ENCODE data around the gene ITGB4.
"Not testable (repeated sequence)": the region's sequence is repeated elsewhere in the genome, so short reads cannot be mapped to it uniquely, and the experiment has no call there.

The ITGB4 gene

DNA sequence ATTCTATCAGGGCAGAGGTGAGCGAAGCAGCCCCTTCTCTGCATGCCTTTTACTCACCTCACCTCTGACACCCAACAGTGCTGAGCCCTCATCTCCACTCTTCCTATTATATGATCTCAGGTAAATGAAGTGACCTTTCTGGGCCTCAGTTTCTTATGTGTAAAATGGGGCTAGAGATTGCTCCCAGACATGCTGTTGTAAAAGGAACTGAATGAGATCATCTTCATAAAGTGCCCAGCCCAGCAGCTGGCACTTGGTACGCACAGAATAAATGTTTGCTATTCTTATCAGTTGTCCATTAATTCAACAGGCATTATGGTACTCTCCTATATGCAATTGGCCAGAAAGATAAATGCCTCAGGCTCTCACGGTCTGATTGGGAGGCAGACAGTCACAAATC lies 48.3 kb downstream of the ITGB4 start:
- DNase-seq (ENCODE audit: low read depth, low spot score): no peak

DNA sequence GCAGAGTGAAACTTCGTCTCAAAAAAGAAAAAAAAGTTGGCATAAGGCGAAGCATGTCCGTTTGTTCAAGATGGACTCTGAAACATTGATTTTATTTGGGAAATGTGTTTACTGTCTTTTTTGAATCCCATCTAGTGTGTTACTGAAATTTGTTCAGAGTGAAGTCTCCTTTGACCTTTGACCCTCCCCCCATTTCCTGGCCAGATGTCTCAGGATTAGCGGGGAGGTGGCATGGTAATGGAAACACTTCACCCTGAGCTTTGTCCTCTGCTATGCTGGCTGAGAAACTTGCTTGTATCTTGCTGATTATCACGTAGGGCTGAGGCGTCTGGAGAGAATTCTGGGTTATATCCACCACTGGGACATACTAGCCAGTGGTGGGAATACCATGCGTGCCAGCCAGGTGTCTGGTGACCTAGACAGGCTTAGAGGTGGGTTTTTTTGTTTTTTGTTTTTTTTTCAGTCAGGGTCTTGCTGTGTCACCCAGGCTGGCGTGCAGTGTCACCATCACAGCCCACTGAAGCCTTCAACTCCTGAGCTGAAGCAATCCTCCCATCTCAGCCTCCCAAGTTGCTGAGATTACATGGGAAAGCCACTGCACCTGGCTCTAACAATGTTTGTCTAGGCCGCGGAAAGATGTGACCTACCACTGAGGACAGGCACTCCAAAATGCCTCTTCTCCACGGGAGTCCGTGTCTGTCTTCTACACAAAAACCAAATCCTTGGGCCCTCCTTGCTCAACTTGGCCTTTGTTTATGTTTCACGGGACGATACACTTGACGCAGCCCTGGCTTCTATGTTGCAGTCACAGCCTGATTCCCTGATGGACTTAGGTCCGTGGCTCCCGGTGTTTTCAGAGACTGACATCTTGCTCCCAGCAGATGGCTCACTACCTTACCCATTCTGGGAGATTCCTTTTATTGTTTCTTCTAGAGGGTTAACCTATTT lies 50.3 kb downstream of the ITGB4 start:
- DNase-seq (ENCODE audit: low read depth, low spot score): no peak

DNA sequence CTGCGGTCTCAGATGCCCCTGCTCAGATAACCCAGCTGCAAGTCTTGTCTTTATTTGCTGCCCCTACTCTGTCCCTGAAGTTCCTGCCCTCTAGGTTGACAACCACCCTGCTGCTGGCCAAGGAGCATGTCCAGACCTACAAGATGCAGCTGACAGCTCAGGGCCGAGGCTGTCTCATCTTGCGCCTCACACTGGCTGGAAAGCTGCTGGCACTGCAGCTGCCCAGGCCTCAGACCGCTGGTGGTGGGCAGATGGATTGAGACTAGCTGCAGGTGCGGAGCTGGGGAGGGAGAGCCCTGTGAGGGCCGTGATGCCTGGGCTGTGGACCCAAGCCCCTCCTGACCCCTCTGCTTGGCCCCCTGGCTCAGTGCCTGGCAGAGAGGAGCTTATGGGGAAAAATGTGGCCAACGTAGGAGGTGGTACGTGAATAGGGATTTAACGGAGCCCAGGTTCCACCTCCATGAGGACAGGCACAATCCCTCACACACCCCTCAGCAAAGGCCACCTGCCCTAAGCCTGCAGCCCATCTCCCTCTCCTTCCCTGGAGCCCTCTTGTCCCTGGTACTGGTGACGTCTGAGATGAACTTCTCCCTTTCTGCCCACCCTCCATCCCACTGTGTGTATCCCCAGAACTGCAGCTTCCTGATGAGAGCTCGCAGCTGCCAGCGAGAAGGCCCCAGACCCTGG lies 52.0 kb downstream of the ITGB4 start:
- DNase-seq (ENCODE audit: low read depth, low spot score): no peak

DNA sequence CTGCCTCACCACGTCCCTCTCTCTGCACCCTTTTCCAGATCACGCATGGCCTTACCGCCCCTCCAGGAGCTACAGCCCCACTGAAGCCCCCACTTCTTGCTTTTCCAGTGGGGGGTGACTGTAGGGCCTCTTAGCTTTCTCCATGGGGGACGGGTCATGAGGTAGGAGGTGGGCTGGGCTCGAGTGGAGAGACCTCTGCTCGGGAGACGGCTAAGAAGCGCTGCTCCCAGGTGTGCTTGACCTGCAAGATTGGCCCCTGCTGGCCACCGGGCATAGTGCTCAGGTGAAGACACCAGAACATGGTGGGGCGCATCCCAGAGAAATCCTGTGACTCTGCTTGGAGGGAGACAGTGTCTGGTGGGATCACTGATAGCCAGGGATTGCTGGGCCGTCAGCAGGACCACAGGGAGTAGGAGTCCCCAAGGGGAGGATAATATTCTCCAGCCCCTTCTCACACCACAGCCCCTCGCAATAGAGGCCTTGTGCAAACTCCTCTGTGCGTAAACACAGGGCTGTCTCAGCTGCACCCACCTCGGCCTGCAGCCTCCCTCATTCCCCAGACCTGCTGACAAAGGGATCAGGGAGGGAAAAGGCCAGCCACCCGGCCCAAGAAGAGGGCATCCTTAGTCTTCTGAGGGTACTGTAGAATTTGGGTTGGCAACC lies 52.7 kb downstream of the ITGB4 start:
- DNase-seq (ENCODE audit: low read depth, low spot score): no peak

DNA sequence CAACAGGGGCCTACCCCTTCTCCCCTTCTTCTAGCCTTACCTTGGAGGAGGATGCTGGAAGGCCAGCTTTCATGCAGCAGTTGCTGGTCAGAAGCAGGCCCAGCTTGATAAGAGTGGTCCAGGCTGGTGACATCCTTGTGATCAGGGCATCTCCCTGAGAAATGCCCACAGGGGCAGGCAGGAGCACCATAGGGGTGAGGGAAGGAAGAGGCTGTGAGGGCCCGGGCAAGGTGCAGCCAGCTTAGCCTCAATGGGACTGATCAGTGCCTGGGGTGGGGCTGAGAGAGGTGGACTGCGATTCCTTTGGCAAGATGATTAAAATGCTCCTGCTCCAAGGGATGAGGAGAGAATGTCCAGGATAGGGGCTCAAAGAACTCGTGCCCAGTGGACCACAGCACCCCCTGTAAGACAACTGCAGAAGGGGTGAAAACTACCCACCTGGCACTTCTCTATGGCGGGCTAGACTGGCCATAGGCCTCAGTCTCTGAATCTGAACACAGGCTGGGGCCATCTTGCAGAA lies 53.3 kb downstream of the ITGB4 start:
- no peak for DNase-seq (ENCODE audit: low read depth, low spot score)

DNA sequence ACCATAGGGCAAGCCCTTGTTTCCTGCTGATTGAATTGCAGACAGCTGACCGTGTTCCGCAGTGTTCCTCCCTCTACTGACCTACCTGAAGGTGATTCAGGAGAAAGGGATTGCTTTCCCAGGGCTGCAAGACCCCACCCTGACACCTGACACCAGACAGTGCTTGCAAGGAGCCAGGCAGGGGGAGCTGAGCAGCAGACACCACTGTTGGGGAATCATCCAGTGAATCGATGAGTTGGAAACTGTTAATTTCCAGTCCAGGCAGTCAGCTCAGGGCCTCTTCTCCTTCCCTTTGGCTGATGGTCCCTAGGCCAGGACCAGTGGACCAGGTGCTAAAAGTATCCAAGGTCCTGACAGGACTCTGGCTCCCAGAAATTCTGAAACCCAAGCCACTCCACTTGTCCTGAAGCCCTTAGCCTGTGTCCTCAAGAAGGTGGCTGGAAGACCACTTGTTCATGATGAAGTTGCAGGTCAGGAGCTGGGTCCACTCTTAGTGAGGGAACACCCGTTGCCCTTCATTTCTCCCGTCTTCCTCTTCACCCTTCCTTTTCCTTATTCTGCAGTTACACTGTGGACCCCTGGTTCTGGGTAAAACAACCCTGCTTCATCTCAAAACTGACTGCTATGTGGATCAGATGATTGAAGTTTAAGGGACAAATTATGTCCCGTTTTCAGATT lies 53.9 kb downstream of the ITGB4 start:
- DNase-seq (ENCODE audit: low read depth, low spot score): no peak

DNA sequence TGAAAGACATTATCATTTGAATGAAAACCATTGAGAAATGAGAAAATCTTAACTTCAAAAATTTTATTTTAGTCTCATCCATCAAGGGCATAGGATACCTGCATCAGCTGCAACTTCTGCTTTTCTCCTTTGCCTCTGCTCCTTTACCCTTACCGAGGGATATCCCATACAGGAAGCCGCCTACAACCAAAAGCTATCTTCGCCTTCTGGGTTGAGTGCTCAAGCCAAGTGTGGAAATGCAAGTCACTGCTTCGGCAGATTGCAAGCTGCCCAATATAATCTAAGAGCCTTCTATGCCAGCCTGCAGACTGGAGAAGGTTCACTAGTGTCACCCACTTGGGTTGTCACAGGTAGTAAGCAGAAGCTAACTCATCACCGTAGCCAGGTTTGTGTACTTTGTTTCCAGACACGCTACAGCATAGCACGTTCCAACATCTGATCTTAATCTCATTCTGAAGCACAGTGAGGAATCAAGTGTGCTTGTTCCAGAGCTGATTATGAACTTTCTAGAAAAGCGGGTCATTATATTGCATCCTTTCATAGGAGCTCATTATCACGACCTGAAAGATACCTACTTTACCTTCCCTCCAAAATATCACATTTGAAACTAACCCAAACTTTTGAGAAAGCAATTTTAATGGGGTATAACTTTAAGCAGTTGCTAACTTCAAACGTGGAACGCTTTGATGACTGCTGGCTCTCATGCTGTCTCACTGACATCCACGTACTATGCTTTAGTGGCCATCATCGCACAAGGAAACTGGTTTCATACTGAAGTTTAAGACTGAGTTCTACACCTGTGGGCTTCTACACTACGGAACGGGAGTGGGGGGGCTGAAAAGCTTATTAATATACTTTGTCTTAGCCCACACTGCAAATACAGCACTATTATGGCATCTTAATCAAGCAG lies 55.4 kb downstream of the ITGB4 start:
- no peak for DNase-seq (ENCODE audit: low read depth, low spot score)

DNA sequence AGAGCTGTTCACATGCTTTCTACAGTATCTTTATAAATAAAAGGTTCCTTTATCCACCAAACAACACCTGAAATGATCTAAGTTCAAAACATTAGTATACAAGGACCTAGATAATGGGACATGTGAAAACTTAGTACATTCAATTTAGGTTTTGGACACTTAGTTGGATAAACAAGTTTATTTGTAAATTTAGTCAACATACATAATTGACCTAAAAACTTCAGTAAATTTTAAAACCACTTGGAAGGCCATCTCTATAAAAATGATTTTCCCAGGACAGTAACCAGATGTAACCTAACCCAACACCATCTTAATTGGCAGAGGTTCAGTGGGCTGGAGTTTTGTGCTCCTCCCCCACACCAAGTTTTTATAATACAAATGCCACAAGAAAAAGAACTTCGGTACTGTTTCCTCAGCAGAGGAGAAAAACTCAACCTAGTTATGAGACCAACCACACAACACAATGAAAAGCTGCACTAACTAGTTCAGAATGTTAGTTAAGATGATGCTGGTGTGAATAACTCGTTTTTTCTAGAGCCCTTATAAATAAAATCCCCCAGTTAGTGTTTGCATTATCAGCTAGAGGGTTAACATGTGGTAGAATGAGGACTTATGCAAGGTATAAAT lies 56.1 kb downstream of the ITGB4 start:
- no peak for DNase-seq (ENCODE audit: low read depth, low spot score)

DNA sequence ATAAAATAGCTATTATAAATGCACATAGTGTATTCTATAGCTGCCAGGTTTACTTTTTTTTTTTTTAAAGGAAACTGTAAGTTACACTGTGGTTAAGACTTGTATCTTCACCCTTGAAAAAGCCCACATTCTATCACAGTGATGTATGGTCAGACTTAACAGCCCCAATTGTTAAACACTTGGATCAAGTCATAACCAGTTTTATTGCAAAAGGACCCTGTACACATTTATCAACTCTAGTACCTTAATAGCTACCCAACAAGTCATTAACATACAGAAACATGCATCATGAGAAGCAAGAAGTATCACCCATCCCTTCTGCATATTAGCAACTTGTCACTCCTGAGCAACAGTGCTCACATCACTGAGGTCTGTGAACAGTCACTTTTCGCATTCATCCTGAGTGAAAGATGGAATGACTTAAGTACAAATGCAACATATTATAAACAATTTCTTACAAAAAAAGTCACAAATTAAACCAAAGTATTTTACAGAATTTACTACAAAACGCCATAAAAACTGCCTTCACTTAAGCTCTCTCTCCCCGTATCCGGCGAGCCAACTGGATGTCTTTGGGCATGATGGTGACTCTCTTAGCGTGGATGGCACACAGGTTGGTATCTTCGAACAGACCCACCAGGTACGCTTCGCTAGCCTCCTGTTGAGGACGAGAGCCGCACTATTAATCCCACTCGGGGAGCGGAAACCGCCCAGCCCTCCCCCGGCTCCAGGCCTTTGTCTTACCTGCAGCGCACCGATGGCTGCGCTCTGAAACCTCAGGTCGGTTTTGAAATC lies 57.0 kb downstream of the ITGB4 start:
- DNase-seq (ENCODE audit: low read depth, low spot score): not testable (repeated sequence)

DNA sequence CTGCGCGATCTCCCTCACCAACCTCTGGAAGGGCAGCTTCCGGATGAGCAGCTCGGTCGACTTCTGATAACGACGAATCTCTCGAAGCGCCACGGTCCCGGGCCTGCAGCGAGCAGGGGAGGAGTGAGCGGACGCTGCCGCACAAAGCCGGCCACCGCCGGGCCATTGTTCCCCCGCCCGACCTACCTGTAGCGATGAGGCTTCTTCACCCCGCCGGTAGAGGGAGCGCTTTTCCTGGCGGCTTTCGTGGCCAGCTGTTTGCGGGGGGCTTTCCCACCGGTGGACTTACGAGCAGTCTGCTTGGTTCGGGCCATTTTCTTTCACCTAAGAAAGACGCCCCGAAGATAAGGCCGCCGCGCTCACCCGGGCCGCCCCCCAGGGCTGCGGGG lies 57.6 kb downstream of the ITGB4 start:
- DNase-seq (ENCODE audit: low read depth, low spot score): no peak

DNA sequence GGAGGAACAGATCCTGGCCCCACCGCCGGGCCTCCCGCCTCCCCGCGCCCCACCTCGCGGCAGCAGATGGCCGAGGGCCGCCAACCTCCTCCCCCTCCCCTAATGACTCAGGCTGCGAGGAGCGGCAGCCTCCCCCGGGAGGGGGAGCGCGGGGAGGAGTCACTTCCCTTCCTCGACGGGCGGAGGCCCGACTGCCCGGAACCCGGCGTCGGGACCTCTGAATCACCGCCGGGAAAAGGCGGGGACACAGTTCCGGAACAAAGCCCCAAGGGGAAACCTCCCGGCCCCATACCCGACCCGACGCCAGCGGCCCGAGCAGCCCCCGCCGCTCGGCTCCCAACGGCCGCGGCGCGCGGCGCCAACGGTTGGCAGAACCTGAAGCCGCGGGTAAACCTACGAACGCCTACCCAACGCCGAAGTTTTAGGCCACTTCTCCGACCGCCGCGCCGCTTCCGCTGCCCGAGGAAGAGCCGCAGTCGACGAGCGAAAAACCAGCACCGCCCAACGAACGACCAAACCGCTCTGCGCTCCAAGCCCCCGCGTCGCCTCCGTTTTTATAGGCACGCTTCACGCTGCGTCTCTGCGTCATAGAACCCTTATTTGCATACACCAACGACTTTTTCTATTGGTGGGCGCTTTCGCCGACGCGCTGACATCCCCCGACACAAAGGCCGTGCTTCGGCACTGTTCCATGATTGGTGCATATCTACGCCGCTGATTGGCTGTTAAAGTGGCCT lies 58.2 kb downstream of the ITGB4 start:
- DNase-seq (ENCODE audit: low read depth, low spot score): peak; percentile 99

DNA sequence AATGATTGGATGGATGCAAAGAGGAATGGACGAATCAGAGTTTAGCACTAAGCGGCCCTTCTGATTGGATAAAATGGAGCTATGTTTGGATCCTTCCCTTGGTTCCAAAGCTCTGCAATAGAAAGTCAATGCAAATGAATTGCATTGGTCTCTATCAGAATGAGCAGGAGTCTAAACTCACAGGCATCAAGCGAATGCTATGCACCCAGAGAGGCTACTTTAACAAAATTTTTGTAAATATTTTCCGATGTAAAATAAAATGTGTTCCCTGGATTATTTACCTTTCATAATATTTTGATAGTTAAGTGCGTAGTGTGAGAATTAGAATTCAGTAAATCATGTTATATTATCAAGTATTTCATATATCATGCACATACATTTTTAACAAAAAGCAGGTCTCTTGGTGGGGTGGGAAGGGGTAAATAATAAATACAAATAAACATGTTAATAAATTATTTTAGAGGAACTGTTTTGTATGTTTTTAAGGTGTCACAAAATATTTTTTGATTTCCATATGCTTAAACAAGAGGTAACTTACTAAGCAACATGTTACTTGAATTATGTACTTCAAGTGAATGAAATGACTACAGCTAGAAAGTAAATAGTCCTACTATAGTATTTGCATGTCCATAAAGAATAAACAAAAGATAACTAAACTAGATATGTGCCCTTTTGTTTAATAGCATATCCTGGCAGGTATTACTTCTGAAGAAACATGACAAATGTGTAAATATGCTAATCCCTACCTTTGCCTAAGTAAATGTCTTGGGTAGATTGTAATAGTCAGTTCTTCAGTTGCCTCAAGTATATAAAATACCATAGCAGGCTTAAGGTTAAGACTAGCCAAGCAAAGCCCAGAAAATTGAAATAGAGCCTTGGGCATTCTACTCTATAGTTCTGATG lies 59.0 kb downstream of the ITGB4 start:
- DNase-seq (ENCODE audit: low read depth, low spot score): no peak

DNA sequence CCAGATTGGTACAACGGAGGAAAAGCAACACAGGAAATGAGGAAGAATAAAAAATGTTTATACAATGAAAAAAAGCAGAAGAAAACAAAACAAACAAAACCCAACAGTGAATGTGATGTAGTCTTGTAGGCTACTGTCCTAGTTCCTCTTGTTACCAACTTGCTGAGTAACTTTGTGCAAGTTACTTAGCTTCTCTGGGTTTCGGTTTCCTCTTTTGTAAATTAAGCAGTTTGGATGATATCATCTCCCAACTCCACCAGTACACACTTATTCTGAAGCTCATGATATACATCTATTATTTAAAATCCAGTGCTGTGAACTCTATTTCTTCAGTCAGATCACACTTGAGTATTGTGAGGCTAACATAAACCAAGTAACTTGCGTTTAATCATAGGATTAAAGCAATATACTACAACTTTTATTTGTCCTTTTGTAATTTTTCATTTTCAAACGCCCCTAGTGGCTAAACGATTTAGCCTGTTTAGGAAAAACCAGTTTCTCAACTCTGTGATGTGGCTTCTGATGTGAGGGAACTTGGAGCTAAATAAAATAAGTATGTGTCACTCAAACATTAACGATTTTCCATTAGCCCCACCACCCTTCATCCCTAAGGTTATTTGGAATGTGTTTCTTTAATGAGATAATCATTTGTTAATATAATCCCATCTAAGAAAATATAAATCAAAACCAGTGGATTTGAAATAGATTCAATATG lies 62.0 kb downstream of the ITGB4 start:
- DNase-seq (ENCODE audit: low read depth, low spot score): no peak

DNA sequence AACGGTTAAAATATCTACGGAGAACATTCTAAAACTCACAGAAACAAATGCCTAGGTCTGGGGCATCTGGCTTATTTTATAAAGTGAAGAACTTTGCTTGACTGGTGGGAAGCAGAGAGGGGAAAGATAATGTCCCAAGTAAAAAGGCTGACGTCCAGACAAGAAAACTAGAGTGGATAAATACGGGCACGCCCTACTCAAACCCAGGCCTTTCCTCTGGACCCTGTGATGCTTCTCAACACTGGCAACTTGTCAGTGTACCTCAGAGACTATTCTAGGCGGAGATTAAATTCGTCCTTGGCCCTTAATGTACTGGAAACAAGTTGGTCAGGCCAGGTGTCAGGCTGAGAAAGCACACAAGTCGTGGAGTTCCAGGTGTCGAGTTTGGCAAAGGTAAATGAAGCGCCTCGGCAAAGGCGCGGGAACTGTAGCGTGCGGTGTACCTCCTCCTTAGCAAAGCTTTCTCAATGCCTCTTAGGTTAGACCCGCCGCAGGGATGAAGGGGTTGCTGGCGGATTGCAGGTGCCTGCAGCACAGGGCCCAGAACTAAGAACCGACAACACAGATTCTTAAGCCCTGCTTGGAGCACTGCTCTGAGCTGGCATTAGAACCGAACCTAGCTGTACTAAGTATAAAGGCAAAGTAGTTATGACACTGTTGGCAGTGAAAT lies 62.7 kb downstream of the ITGB4 start:
- DNase-seq (ENCODE audit: low read depth, low spot score): no peak

DNA sequence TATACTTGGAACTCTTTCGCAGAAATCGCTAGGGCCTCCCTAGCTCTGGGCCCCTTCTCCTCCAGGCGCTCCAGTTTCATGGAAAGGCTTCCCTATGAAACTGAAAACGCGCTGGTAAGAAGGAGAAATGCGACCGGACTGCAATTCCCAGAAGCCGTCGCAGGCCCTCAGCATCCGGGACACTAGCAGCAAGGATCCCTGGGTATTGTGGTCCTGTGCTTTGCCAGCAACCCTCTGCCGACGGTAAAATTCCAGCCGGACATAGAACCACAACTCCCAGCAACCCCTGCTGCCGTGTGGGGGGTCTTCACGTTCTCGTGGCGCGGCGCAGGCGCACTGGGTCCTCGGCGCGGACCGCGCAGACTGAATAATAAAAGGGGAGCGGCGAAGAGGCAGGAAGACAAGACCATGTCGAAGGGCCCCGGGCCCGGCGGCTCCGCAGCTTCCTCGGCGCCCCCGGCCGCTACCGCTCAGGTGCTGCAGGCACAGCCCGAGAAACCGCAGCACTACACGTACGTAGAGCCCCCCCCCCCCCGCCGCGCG lies 63.3 kb downstream of the ITGB4 start, which contains the start of gene UNK:
UNK (plus strand) TSS at position 334 of the 543 bp plus-strand sequence; CDS start at position 409, 75 bp downstream.
- DNase-seq (ENCODE audit: low read depth, low spot score): peak; percentile 96
